Common myeloid progenitor, CD34-positive (primary cell): ENCODE results near the gene PXYLP1.

Source experiments
- CTCF ChIA-PET: fragments of 350-600 bp; sonication (Branson Sonifier 250); formaldehyde crosslinking; loops from one replicate; lab custom pipeline; 2021; ENCODE audit warnings: antibody characterized with exemption; lab: Charles Lee
- POLR2A ChIA-PET: fragments of 350-600 bp; sonication (Branson Sonifier 250); formaldehyde crosslinking; loops from one replicate; lab custom pipeline; 2021; ENCODE audit warnings: antibody characterized with exemption; lab: Charles Lee
- DNase-seq, 3 donors: peaks; one replicate each; pipeline versions ENCODE4 v3.0.0 to v3.0.0-alpha.2; 2013
- H3K27ac ChIP-seq, 2 experiments: 1 replicate in 1 of 2; 2 replicates in 1 of 2; pipeline ENCODE4 v1.7.0; 2013; ENCODE audit warnings: inconsistent platforms in 2 of 2, low read length in 2 of 2, mild to moderate bottlenecking in 2 of 2, low read depth in 1 of 2, moderate library complexity in 1 of 2; ENCODE audit not compliant: severe bottlenecking in 2 of 2, insufficient read depth in 1 of 2, poor library complexity in 1 of 2
- H3K27me3 ChIP-seq, 5 experiments: replicated peaks in 2 of 5; 1 replicate in 3 of 5; 2 replicates in 2 of 5; pipeline versions ENCODE4 v1.6.1 to v1.7.0; 2013; ENCODE audit warnings: low read length in 4 of 5, mild to moderate bottlenecking in 2 of 5, moderate library complexity in 2 of 5, inconsistent platforms in 1 of 5; ENCODE audit not compliant: insufficient read depth in 5 of 5, control insufficient read depth in 4 of 5
- H3K36me3 ChIP-seq, 4 experiments: 1 replicate in 2 of 4; 2 replicates in 2 of 4; pipeline versions ENCODE4 v1.6.1 to v1.7.0; 2013; ENCODE audit warnings: low read length in 3 of 4, control low read depth in 1 of 4, mild to moderate bottlenecking in 1 of 4; ENCODE audit not compliant: control insufficient read depth in 4 of 4, insufficient read depth in 4 of 4
- H3K4me1 ChIP-seq, 4 experiments: 1 replicate in 3 of 4; 2 replicates in 1 of 4; pipeline versions ENCODE4 v1.6.1 to v1.7.1; 2013; ENCODE audit warnings: low read length in 3 of 4, mild to moderate bottlenecking in 3 of 4, control low read depth in 1 of 4, inconsistent platforms in 1 of 4, moderate library complexity in 1 of 4; ENCODE audit not compliant: control insufficient read depth in 4 of 4, insufficient read depth in 4 of 4; ENCODE audit errors: control extremely low read depth in 1 of 4
- H3K4me3 ChIP-seq, 7 experiments: 1 replicate in 4 of 7; 2 replicates in 3 of 7; pipeline versions ENCODE4 v1.5.1 to v1.7.0; 2013; ENCODE audit warnings: mild to moderate bottlenecking in 7 of 7, low read length in 6 of 7, moderate library complexity in 6 of 7, inconsistent platforms in 2 of 7, low read depth in 2 of 7, control low read depth in 1 of 7; ENCODE audit not compliant: insufficient read depth in 4 of 7, control insufficient read depth in 1 of 7; ENCODE audit errors: extremely low read depth in 1 of 7
- H3K9me3 ChIP-seq, 5 experiments: 1 replicate in 4 of 5; 2 replicates in 1 of 5; pipeline versions ENCODE4 v1.6.1 to v1.7.1; 2013; ENCODE audit warnings: low read length in 4 of 5, mild to moderate bottlenecking in 2 of 5, inconsistent platforms in 1 of 5, low read depth in 1 of 5, moderate library complexity in 1 of 5; ENCODE audit not compliant: control insufficient read depth in 4 of 5, insufficient read depth in 2 of 5; ENCODE audit errors: control extremely low read depth in 1 of 5
- WGBS: methylation state at CpG from one replicate; pipeline ENCODE4 v1.1.5; 2013; ENCODE audit not compliant: insufficient coverage; 5-methylcytosine and 5-hydroxymethylcytosine counted together

The PXYLP1 gene

DNA sequence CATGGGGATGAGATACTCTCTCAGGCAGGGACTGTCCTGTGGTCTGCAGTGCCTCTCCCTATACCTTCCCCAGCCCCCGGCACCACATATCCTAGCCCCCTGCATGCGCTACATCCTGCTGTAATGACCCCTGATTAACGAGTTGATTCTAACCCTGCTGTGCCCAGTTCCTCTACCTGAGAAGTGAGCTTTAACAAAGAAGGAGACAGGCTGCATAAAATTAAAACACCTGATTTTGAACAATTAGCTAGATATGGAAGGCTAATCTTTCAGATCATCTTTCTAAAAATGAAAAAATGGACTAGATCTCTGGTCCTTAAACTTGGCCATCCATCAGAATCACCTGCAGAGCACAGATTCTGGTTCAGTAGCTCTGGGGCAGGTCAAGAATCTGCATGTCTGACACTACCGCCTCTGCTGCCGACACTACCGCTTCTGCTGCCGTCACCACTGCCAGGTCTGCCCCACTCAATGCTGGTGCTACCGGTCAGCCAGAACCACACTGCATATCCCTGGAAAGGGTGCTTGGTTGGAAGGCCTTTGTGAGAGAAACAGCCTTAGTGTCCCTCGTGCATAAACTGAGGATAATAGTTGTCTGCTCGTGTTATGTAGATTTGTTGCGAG is 103.1 kb downstream of the PXYLP1 start:
- whole genome bisulfite sequencing, result 96% methylated on average over 7 of the region's 11 CpGs
- no peak for DNase-seq
- ChIA-PET CTCF (interaction anchor here (0.7 to 1.5 kb wide), 6 partner anchors 10 to 119 kb away, joined by 3 to 4 read pairs (median 3); no protein-coding TSS in a partner anchor), POLR2A (no interaction called here)
- H3K27me3 ChIP-seq, result no peaks in the 10 kb centered on the region
- no peak overlapping the region for H3K4me3 ChIP-seq
- no peaks in the 10 kb centered on the region for H3K9me3 ChIP-seq
- H3K4me1 ChIP-seq, result no peaks in the 10 kb centered on the region
- no peak overlapping the region for H3K27ac ChIP-seq
- H3K36me3 ChIP-seq, result no peaks in the 10 kb centered on the region

DNA sequence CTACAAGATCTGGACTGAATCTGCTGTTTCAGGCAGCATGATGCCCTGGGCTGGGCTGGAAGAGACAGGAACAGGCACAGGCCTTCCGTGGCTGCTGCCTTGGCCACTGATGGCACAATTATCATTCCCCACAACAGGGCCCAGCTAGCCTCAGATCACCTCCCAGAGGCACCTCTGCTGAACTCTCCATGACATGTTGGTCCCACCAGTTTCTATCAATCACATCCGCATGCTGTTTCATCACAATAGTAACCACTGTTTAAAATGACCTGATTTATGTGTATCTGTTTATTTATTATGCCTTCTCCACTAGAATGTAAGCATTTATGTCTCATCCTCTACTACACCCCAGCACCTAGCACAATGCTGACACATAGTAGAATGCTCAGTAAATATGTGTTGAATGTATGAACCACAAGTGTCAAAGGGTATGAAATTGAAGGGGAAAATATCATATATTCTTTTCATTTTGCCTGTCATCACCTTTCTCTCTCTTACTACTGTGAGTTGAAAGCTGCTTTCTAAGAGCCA is 104.0 kb downstream of the PXYLP1 start:
- ChIA-PET POLR2A (no interaction called here), CTCF (interaction anchor here (1.0 to 1.5 kb wide), 3 partner anchors 9 to 48 kb away, joined by 3 read pairs; no protein-coding TSS in a partner anchor)
- no peak overlapping the region for H3K27ac ChIP-seq

DNA sequence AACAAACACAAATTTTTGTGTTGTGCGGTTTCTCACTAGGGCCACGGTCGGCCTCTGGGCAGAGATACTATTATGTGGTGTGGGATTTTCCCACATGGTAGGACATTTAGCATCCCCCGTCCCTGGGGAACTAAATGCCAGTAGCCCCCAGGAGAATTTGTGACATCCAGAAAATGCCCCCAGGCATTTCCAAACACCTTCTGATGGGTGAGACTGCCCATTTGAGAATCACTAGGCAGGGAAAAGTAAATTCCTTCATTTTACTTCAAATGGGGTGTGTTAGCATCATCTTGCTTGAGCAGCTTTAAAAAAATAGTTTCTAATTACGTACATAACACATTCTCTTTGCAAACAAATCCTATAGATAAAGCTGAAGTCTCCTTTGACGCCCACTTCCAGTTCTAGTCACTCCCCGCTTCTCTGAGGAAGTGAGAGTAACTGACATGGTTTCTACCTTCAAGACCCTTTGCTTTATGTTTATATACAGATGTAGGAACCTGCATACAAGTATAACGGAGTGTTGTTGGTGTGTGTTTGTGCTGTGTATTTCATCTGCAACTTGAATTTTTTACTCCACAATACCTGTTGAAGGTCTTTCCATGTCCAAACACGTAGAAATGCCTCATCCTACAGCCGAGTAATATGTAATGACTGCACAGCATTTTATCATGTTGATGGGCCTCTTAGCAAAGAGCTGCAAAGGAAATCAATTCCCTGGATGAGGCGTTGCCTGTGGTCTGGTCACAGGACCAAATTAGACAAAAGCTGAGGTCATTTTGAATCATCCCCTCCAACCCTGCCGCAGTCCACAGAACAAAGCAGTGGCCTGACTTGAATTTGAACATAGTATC is 105.3 kb downstream of the PXYLP1 start:
- CTCF ChIA-PET, result interaction anchor here (1.0 to 1.1 kb wide), 3 partner anchors 13 to 25 kb away, joined by 5 to 6 read pairs (median 5); no protein-coding TSS in a partner anchor
- Histone ChIP-seq H3K27ac (no peak overlapping the region), H3K9me3 (peaks cover 0 to 1% (median 0%) of the 10 kb centered on the region in 5 experiments), H3K27me3 (no peaks in the 10 kb centered on the region), H3K4me3 (no peak overlapping the region), H3K36me3 (no peaks in the 10 kb centered on the region), H3K4me1 (no peaks in the 10 kb centered on the region)
- POLR2A ChIA-PET, result no interaction called here
- WGBS, result 98% methylated on average over 5 of the region's 12 CpGs
- no peak for DNase-seq

More for the DNA sequence above, 104.0 kb downstream of the PXYLP1 start:
- no peaks in the 10 kb centered on the region for H3K36me3 ChIP-seq
- no peaks in the 10 kb centered on the region for H3K27me3 ChIP-seq
- H3K4me3 ChIP-seq, result no peak overlapping the region
- H3K4me1 ChIP-seq, result no peaks in the 10 kb centered on the region
- 100% methylated on average over 1 of the region's 2 CpGs for WGBS
- H3K9me3 ChIP-seq, result no peaks in the 10 kb centered on the region
- DNase-seq, result no peak

DNA sequence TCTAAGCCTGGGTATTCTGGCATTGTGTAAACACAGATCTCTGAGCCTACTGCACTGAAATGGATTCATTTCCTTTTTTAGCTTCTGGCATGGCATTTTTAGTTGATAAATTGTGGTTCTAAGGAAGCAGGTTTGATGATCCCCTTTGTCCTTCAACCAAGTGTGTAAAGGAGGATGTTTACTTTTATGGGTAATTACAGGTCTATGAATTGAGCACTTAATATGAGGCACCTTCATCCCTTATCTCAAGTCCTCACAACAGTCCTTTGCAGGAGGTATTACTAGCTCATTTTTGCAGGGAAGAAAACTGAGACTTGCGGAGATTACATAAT is 105.9 kb downstream of the PXYLP1 start:
- Histone ChIP-seq H3K27me3 (no peaks in the 10 kb centered on the region), H3K4me3 (no peak overlapping the region), H3K27ac (no peak overlapping the region), H3K36me3 (no peaks in the 10 kb centered on the region), H3K4me1 (no peaks in the 10 kb centered on the region), H3K9me3 (peaks cover 0 to 1% (median 0%) of the 10 kb centered on the region in 5 experiments)
- CTCF ChIA-PET, result interaction anchor here (1.0 to 1.1 kb wide), 3 partner anchors 14 to 26 kb away, joined by 5 to 6 read pairs (median 5); no protein-coding TSS in a partner anchor
- WGBS, result no CpG with 5 or more reads among the region's 1 CpG
- DNase-seq, result no peak
- POLR2A ChIA-PET, result no interaction called here

DNA sequence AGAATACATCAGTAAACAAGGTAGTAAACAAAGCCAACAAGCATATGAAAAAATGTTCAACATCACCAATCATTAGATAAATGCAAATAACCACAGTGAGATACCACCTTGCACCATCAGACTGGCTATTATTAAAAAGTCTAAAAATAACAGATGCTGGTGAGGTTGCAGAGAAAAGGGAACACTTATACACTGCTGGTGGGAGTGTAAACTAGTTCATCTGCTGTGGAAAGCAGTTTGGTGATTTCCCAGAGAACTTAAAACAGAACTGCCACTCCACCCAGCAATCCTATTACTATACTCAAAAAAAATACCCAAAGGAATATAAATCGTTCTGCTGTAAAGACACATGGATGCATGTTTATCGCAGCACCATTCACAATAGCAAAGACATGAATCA is 106.4 kb downstream of the PXYLP1 start:
- POLR2A ChIA-PET, result no interaction called here
- Histone ChIP-seq H3K27ac (no peak overlapping the region), H3K4me3 (no peak overlapping the region), H3K27me3 (no peaks in the 10 kb centered on the region), H3K9me3 (peaks cover 0 to 1% (median 0%) of the 10 kb centered on the region in 5 experiments), H3K4me1 (no peaks in the 10 kb centered on the region), H3K36me3 (no peaks in the 10 kb centered on the region)
- no CpG with 5 or more reads among the region's 2 CpGs for WGBS
- no peak for DNase-seq
- CTCF ChIA-PET, result interaction anchor here (1.0 to 1.1 kb wide), 2 partner anchors 14 to 23 kb away, joined by 5 to 6 read pairs; no protein-coding TSS in a partner anchor

DNA sequence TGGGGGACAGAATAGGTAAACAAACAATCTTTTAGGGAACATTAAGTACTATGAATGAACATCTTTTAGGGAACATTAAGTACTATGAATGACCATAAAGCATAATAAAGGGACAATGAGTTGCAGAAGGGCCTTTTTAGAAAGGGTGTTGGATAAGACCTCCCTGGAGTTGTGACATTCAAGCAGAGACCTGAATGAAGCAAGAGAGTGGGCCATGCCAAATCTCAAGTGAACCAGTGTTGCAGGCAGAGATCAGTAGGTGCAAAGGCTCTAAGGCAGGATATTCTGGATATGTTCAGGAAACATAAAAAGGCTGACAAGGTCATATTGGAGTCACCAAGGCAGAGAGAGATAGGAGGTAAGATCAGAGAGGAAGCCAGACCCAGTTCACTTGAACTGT is 107.3 kb downstream of the PXYLP1 start:
- no peaks in the 10 kb centered on the region for H3K36me3 ChIP-seq
- ChIA-PET POLR2A (no interaction called here), CTCF (no interaction called here)
- H3K9me3 ChIP-seq, result peaks cover 0 to 1% (median 0%) of the 10 kb centered on the region in 5 experiments
- no peak overlapping the region for H3K27ac ChIP-seq
- no peak overlapping the region for H3K4me3 ChIP-seq
- H3K4me1 ChIP-seq, result no peaks in the 10 kb centered on the region
- no peaks in the 10 kb centered on the region for H3K27me3 ChIP-seq
- DNase-seq, result no peak

DNA sequence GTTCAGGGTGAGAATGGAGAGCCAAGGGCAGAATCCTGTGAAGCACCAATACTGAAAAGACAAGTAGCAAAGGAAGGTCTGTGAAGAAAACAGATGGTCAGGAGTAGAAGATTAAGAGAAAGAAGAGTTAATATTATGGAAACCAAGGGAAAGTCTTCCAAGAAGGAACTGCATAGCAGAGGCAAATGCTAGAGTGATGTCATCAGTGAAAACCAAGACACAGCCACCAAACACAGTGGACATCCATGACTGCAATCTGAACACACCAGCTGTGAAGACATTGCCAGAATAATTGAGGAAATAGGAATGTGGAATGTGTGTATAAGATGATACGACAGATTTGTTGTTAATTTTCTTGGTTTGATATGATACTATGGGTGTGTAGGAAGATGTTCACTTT is 109.9 kb downstream of the PXYLP1 start:
- 100% methylated on average over 1 of the region's 1 CpG for WGBS
- no peak overlapping the region for H3K4me3 ChIP-seq
- H3K27ac ChIP-seq, result no peak overlapping the region
- ChIA-PET CTCF (no interaction called here), POLR2A (no interaction called here)
- no peak for DNase-seq
- peaks cover 0 to 1% (median 0%) of the 10 kb centered on the region in 5 experiments for H3K9me3 ChIP-seq
- no peaks in the 10 kb centered on the region for H3K4me1 ChIP-seq
- H3K27me3 ChIP-seq, result no peaks in the 10 kb centered on the region
- no peaks in the 10 kb centered on the region for H3K36me3 ChIP-seq
